OCI-LY1 (cell line): ENCODE measurements around the gene USP2.

ENCODE experiments used
- EZH2 ChIP-seq: fragments of 200-600 bp; sonication (generic), shearing (Covaris generic); IDR thresholded peaks from 2 replicates; pipeline ENCODE4 v1.8.0; 2017; ENCODE audit warnings: borderline replicate concordance, mixed run types, mild to moderate bottlenecking, antibody characterized with exemption, low read length, moderate library complexity, mixed read lengths
- TF ChIP-seq, protein P1 (sequence below): fragments of 200-600 bp; sonication (generic), shearing (Covaris generic); IDR thresholded peaks from 2 replicates; pipeline ENCODE4 v1.5.1; 2017; ENCODE audit warnings: mild to moderate bottlenecking, antibody characterized with exemption, low read length, moderate library complexity, mixed read lengths

- TF ChIP-seq, protein P1, sequence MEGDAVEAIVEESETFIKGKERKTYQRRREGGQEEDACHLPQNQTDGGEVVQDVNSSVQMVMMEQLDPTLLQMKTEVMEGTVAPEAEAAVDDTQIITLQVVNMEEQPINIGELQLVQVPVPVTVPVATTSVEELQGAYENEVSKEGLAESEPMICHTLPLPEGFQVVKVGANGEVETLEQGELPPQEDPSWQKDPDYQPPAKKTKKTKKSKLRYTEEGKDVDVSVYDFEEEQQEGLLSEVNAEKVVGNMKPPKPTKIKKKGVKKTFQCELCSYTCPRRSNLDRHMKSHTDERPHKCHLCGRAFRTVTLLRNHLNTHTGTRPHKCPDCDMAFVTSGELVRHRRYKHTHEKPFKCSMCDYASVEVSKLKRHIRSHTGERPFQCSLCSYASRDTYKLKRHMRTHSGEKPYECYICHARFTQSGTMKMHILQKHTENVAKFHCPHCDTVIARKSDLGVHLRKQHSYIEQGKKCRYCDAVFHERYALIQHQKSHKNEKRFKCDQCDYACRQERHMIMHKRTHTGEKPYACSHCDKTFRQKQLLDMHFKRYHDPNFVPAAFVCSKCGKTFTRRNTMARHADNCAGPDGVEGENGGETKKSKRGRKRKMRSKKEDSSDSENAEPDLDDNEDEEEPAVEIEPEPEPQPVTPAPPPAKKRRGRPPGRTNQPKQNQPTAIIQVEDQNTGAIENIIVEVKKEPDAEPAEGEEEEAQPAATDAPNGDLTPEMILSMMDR: no peak
- TF ChIP-seq EZH2: no peak
Observed at GRCh38 chr11:119376197-119376847, 5.2 kb downstream of the USP2 start.
